ENCODE data around the gene PCDHGB1. TPM values are rescaled to one million over a fixed set of nuclear protein-coding genes. Genes with fewer than 3 reads are reported as not detected.

Gene PCDHGB1
- total RNA-seq, 1 experiment from 2014 or later = 5.6 TPM

- TF ChIP-seq ZNF425 (CRISPR knock-in tag; conservative IDR thresholded peaks at IDR 0.05) (no peak), RELA (CRISPR knock-in tag; IDR thresholded peaks at IDR 0.05; ENCODE audit: borderline replicate concordance) (no peak), ATF3 (CRISPR knock-in tag; conservative IDR thresholded peaks at IDR 0.05) (no peak), OVOL2 (CRISPR knock-in tag; IDR thresholded peaks at IDR 0.05; ENCODE audit: borderline replicate concordance) (no peak), ZNF138 (CRISPR knock-in tag; conservative IDR thresholded peaks at IDR 0.05) (no peak)
Measured at GRCh38 chr5:141322261-141322660, 27.6 kb upstream of the PCDHGB1 start (continued).

- ChIA-PET POLR2A (interaction anchor here (0.6 to 0.7 kb wide), 2 partner anchors 72 to 181 kb away, joined by 3 to 6 read pairs; no protein-coding TSS in a partner anchor), CTCF (interaction anchor here (0.6 to 1.7 kb wide), 9 partner anchors 13 to 244 kb away, joined by 3 to 10 read pairs (median 3); partner anchors contain the start of genes PCDHB14, PCDHB15, PCDHB16 and PCDHGA2)
- peaks cover 42% of the 10 kb centered on the region for H3K9me3 Mint-ChIP-seq
- peaks cover 12% of the 10 kb centered on the region for H3K27me3 Mint-ChIP-seq (ENCODE audit: low read depth)
- H3K36me3 Mint-ChIP-seq = peaks cover 10% of the 10 kb centered on the region
- DNase-seq (ENCODE audit: low spot score) = peak; percentile 76
- H3K4me1 Mint-ChIP-seq = peaks cover 7% of the 10 kb centered on the region
- ATAC-seq = peak; percentile 91
- H3K27ac Mint-ChIP-seq = peak overlapping the region; percentile 98
- peak overlapping the region; percentile 90 for H3K4me3 Mint-ChIP-seq
- TF ChIP-seq OVOL2 (CRISPR knock-in tag; IDR thresholded peaks at IDR 0.05; ENCODE audit: borderline replicate concordance) = no peak
- peak; percentile 46; the same call in 1 of the 2 replicates for TF ChIP-seq MAX (CRISPR knock-in tag; IDR thresholded peaks at IDR 0.05)
- no peak for TF ChIP-seq SP1 (CRISPR knock-in tag; conservative IDR thresholded peaks at IDR 0.05)
- peak; percentile 43; the same call in 1 of the 2 replicates for TF ChIP-seq CTCF (IDR thresholded peaks at IDR 0.05)
Measured at GRCh38 chr5:141326088-141326854, 23.6 kb upstream of the PCDHGB1 start.

GRCh38 chr5:141328231-141328630 lies 21.7 kb upstream of the PCDHGB1 start:
- POLR2A ChIA-PET = no interaction called here
- no peak for ATAC-seq
- CTCF ChIA-PET = interaction anchor here (1.1 to 3.2 kb wide), 6 partner anchors 9 to 129 kb away, joined by 3 to 46 read pairs (median 4); partner anchors contain the start of genes PCDHB11, PCDHB15, PCDHGA2 and PCDHGB1
- DNase-seq (ENCODE audit: low spot score) = no peak
- Mint-ChIP-seq H3K4me1 (peaks cover 7% of the 10 kb centered on the region), H3K27me3 (ENCODE audit: low read depth) (peaks cover 12% of the 10 kb centered on the region), H3K36me3 (peaks cover 26% of the 10 kb centered on the region), H3K27ac (no peak overlapping the region), H3K4me3 (no peak overlapping the region), H3K9me3 (peaks cover 52% of the 10 kb centered on the region)
- no peak for TF ChIP-seq ZNF425 (CRISPR knock-in tag; conservative IDR thresholded peaks at IDR 0.05)
- TF ChIP-seq ZNF138 (CRISPR knock-in tag; conservative IDR thresholded peaks at IDR 0.05) = no peak
- no peak for TF ChIP-seq USF1 (CRISPR knock-in tag; IDR thresholded peaks at IDR 0.05)

Measured in WTC11 (cell line).